ENCODE results near the gene SH3GL1.

SH3GL1 gene

DNA sequence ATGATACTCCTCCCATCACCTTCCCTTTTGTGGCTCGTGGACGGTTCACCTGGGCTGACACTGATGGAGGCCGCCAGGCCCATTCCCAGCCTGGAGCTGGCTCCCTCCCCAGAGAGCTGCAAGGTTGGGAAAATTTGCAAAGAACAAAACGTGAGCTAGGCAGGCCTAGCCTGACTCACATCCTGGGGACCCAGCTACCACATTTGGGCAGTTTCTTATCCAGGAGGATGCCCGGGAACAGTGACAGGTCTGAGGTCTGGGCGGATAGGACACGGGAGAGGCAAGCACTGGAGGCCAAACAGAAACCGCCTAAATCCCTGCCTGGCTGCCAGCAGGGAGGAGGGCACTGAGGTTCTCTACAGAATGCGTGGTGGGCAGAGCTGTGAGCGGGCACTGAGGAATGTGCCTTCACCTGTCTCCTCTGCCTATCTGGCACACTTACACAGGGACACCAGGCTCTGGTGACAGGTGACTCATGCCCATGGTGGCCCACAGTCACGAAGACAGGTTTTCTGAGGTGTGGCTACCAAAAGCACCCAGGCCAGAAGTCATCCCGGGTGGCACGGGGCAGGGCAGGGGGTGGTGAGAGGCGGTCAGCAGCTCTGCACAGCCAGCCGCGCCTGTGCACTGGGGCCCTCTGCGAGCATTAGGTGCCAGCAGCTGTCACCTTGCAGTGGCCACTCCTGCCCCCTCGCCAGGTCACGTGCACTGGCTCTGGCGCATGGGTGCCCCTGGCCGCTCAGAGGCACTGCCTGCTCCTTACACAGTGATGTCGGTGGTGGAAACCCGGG, 23.2 kb downstream of the SH3GL1 start:
- DNase-seq (ENCODE audit: low read depth in 2 of 3, low spot score in 1 of 3) = no peak

- DNase-seq (ENCODE audit: low read depth in 2 of 3, low spot score in 1 of 3) = no peak
Observed at GRCh38 chr19:4376671-4376990, 23.7 kb downstream of the SH3GL1 start.

DNA sequence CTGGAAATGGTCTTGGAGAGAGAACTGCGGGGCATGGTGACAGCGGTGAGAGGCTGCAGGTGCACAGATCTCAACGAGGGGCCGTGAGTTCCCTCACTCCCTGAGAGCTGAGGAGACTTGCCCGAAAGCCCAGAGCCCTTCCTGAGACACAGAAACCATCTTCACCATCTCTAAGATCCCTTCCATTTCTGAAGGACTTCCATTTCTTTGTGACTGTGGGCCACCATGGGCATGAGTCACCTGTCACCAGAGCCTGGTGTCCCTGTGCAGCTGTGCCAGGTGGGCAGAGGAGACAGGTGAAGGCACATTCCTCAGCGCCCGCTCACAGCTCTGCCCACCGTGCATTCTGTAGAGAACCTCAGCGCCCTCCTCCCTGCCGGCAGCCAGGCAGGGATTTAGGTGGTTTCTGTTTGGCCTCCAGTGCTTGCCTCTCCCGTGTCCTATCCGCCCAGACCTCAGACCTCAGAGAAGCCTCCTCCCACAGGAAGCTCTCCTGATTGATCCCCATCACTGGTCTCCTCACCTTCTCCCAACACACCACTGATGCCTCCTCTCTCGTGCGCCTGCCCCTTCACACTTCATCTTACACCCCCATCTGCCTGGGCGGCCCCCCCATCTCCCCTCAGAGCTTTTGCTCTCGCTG, 24.2 kb downstream of the SH3GL1 start:
- no peak for DNase-seq (ENCODE audit: low read depth in 2 of 3, low spot score in 1 of 3)

GRCh38 chr19:4375164-4376027, 25.0 kb downstream of the SH3GL1 start:
- DNase-seq (ENCODE audit: low read depth in 2 of 3, low spot score in 1 of 3) = no peak

GRCh38 chr19:4374498-4375163, 25.7 kb downstream of the SH3GL1 start:
- no peak for DNase-seq (ENCODE audit: low read depth in 2 of 3, low spot score in 1 of 3)

- no peak for DNase-seq (ENCODE audit: low read depth in 2 of 3, low spot score in 1 of 3)
Observed at GRCh38 chr19:4373601-4374497, 26.5 kb downstream of the SH3GL1 start.

GRCh38 chr19:4373013-4373367, 27.4 kb downstream of the SH3GL1 start:
- no peak for DNase-seq (ENCODE audit: low read depth in 2 of 3, low spot score in 1 of 3)

DNA sequence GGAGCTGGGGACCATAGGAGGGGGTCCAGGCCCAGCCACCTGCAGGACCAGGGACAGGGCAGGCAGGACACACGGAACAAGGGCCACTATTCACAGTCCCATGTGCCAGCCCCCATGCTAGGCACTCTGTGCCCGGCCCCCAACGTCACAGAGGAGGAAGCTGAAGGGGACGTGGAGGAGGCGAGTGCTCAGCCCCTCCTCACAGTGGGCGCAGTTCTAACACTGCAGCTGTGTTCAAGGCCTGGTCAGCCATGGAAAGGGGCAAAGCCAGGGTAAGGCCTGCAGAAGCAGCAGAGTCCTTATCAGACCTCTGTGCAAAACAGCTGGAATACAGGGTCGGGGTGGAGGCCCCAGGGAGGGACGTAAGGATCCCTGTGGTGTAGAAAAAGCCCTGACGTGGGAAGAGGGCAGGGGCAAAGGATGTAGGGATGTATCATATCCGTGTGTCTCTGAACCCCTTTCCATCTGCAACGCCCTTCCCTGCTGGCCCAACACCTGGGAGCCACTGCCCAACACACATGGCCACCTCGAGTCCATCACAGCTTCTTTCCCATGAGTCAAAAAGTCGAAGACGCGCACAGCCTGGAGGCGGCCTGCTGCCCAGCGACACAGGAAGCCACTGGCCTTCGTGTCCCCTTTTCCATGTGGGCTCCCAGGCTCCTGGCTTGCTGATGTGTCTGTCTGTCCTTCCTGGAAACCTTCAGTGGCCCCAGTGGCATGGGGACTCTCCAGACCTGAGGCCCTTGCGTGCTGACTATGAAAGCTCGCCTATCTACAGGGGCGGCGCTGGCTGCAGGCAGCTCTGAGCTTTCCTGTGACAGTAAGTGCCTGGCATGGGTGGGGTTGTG, 28.0 kb downstream of the SH3GL1 start:
- no peak for DNase-seq (ENCODE audit: low read depth in 2 of 3, low spot score in 1 of 3)

DNA sequence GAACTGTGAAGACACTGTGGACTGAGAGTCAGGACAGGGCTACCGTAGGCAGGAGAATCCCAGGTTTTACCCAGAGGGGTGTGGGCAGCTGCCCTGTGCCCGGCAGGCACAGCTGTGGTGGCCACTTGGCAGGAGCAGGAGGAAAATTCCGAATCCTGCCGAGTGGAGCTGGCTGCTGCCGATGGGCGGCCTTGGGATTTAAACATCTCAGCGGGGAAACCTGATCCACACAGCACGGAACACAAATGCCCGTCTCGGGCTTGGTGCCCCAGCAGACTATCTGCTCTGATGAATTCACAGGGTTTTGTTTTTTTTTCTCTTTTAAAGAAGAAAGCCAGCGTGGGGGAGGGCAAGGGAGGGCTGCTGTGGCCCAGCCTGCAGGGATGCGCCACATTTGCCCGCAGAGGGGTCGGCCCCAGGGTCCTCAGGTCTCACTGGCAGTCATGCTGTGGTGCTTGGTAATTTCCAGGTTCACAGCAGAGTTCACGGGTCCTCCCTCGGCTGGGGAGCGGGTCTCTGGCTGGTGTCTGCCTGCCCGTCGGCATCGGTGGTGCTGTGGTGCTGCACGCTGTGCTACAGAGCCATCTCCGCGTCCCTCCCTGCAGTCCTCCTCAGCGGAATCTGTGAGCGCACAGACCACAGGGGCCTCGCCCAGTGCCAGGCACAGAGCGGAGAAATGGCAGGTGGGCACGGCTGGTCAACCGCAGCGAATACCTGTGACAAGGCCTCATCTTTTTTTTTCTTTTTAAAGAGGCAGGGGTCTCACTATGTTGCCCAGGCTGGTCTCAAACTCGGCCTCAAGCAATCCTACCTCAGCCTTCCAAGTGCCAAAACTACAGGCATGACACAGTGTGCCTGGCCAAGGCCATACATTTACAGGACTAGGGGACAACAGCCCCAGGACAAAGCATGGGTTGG, 28.8 kb downstream of the SH3GL1 start:
- no peak for DNase-seq (ENCODE audit: low read depth in 2 of 3, low spot score in 1 of 3)

DNA sequence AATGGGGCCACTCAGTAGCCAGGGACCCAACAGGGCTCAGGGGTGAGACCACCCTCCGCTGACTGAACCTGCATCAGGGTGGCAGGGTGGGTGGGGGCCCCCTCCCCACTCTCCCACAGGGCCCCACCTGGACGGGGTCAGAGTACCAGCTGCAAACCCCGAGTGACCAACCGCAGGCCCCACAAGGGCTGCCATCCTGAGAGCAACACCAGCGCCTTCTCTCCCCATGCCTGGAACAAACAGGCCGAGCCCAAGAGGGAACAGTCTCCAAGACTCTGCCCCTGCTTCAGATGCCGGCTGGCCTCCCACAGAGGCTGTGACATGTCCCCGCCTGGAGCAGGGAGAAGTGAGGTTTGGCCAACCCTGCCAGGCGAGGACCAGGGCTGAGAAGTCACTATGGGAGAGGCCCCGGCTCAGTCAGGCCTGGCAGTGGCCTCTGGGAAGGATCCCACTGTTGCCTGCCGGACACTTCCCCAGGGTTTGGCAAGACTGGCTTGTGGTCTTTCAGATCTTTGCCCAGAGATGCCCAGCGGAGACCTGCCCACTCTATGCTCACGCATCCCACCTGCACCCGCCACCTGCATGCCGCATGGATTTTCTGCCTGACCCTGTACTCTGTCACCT, 29.8 kb downstream of the SH3GL1 start:
- DNase-seq (ENCODE audit: low read depth in 2 of 3, low spot score in 1 of 3) = no peak

GRCh38 chr19:4369888-4370260, 30.5 kb downstream of the SH3GL1 start:
- DNase-seq (ENCODE audit: low read depth in 2 of 3, low spot score in 1 of 3) = peak; percentile 62 to 77 (median 65)

DNA sequence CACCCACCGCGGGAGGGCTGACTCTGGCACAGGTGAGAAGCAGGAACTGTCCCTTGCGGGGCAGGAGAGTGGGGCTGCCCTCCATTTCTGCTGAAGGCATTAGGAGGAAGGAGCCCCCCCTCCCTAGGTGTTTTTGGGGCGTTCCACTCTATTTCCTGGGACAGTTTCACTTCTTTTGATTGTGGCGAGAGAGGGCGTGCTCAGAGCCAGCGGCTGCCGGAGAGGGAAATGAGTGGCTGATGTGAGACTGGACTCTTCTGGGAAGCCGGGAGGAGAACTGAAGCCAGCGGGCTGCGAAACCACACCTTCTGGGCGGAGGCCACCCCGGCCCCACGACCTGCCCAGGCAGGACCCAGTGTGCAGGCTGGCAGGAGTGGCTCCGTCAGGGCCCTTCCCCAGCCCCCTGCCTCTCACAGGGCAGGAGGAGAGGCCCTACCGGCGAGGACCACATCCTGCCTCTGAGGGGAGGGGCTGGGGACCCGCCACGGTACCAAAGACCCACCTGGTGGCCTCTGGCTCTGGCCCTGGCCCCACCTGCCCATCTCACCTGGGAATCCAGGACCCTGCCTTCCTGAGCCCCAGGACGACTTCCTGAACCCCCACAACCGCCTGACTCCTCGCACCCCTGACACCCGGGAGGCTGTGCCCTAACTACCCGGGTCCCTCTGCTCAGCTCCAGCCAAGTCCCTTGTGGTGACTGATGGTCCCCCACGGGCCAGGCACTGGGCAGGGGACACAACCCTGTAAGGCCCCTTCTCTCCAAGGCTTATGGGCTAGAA, 31.0 kb downstream of the SH3GL1 start:
- peak; percentile 63 to 67 (median 66) for DNase-seq (ENCODE audit: low read depth in 2 of 3, low spot score in 1 of 3)

GRCh38 chr19:4368128-4368820, 32.1 kb downstream of the SH3GL1 start:
- peak in 1 of 3 donors; percentile 27 for DNase-seq (ENCODE audit: low read depth in 2 of 3, low spot score in 1 of 3)

- DNase-seq (ENCODE audit: low read depth in 2 of 3, low spot score in 1 of 3) = no peak
Observed at GRCh38 chr19:4367781-4368127, 32.6 kb downstream of the SH3GL1 start.

GRCh38 chr19:4367336-4367723, 33.0 kb downstream of the SH3GL1 start:
- DNase-seq (ENCODE audit: low read depth in 2 of 3, low spot score in 1 of 3) = no peak

DNA sequence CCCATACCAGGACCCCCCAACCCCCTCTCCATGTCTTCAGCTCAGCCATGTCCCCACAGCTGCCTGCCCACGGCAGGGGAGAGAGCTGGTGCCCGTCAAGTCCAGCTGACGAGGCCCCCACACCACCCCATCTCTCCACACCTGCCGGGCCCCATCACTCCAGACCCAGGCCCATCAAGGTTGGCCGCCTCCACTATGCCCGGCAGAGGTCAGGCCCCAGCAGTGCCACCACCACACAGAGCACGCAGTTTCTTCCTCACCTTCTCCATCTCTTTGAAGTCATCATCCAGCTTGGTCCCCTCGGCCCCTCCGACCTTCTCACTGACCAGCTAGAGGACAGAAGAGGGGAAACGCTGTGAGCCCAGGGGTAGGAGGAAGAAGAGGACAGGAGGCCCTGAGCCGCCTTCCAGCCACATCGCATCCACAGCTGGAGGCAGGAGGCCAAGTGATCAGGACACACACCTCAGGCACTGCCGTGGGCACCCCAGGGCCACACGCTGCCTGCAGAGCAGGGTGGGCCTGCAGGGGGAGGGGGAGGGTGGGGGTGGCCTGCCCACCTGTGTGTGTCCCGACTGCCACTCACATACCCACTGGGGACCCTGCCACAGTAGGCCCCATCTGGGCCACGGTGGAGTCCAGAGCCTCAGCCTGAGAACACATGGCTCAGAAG, 33.5 kb downstream of the SH3GL1 start:
- DNase-seq (ENCODE audit: low read depth in 2 of 3, low spot score in 1 of 3) = no peak
